Activated CD4-positive, alpha-beta T cell treated with anti-CD3 and anti-CD28 coated beads for 24 hours (primary cell): ENCODE data around the gene STRN4.
A peak's percentile ranks its signal among the peaks of the same experiment; 100 is the strongest.

Experiments used
- DNase-seq, 2 donors: peaks; one replicate each; pipeline ENCODE4 v3.0.0-alpha.2; 2020; ENCODE audit warnings: low read depth in 2 of 2

STRN4 gene

GRCh38 chr19:46726551-46726950, 19.7 kb downstream of the STRN4 start:
- no peak for DNase-seq

DNA sequence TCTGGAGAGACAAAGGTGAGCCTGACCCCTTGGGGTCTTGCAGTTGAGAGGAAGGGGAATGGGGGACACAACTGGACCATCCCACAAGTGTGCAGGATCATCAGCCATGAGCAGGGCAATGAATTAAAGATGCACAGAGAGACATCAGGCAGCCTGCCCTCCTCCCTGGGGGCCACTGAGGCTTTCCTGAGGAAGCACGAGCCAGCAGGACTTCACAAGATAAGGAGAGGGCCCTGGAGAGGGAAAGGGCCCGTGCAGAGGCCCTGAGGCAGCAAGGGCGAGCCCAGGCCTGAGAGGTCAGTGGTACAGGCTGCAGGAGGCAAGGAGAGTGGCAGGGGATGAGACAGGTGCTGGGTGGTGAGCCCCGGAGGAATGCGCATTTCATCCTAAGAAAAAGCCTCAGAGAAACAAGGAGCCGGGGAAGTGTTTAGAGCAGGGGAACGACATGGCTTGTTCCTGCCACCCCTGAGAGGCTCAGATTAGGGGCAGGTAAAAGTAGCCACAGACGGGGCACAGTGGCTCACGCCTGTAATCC, 20.3 kb downstream of the STRN4 start:
- no peak for DNase-seq

DNA sequence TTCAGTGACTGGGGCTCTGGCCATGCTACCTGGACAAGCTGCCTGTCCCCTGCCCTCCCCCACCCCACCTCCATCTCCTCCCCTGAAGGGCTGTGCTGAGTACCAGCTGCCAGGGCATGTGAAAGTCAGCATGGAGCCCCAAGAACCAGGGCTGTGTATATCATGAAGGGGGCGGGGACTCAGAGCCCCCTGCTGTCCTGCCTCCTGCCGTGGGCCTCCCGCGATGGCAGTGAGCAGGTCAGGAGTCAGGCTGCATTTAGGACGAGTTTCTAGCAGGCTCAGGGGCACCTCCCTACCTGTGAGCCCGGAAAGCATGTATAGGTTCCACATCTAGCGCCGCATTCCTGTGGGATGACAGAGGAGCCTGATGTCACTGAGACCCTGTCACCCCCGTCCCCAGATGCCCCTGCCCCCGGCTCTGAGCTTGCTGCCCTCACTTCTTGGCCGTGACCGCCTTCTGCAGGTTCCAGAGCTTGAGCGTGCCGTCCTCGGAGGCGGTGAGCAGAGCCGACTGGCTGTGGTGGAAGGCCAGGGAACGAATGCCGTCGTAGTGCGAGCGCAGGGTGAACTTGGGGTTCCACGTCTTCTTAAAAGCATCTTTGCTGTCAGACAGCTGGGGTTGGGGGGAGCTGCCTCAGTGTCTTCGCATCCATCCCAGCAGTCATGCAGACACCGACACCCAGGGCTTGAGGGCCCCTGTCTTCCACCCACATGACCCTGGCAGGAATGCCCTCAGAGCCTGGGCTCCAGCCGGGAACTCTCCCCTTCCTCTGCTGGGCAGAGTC, 21.0 kb downstream of the STRN4 start:
- no peak for DNase-seq

GRCh38 chr19:46724468-46724867, 21.8 kb downstream of the STRN4 start:
- DNase-seq, result no peak

- DNase-seq, result no peak
Observed at GRCh38 chr19:46723471-46723870, 22.8 kb downstream of the STRN4 start.

- DNase-seq, result no peak
Observed at GRCh38 chr19:46723023-46723461, 23.2 kb downstream of the STRN4 start.

- no peak for DNase-seq
Observed at GRCh38 chr19:46722421-46723022, 23.7 kb downstream of the STRN4 start.

DNA sequence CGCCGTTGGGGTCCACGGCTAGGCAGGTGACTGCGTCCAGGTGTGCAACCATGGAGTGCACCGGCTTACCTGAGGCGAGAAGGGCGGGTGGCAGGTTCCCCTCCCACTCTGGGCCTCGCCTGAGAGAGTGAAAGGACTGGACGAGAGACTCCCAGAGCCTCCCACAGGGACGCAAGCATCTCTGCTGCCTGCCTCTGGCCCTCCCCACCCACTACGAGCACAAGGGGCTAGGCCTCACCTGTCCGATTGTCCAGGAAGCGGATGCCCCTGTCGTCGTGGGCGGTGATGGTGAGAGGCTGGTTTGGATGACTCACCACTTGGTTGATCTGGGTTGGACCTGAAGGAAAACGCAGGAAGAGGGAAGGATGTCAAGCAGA, 24.3 kb downstream of the STRN4 start:
- DNase-seq, result no peak

DNA sequence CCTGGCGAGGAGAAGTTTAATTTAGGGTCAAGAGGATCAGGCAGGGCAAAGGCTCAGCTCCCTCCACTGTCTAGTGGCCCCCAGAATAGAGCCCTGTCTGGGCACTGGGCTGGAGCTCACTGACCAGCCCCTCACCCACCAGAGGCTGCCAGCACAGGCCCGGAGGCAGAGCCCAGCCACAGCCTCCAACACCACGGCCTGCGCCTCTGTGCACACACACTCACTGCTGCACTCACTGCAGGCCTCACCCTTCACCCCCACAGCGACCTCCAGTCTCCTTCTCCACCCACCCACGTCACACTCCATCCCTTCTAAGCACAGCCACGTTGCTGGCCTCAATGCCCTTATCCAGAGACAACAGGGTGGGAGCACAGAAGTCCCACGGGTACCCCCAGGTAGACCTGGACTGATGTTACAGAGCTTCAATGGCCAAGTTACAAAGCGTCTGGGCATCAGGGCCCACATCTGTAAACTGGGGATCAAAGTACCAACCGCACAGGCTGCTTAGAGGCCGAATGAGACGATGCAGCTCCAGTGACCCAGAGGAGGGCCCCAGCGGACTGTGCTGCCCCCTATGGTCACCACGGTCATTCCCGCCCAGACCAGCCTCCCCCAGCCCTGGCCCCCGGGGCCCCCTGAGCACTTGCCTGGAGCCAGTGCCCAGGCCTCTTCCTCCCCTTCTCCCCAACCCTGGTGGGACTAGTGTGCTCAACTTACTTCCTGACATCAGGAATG, 24.8 kb downstream of the STRN4 start:
- DNase-seq, result no peak

GRCh38 chr19:46720503-46721239, 25.6 kb downstream of the STRN4 start:
- no peak for DNase-seq

DNA sequence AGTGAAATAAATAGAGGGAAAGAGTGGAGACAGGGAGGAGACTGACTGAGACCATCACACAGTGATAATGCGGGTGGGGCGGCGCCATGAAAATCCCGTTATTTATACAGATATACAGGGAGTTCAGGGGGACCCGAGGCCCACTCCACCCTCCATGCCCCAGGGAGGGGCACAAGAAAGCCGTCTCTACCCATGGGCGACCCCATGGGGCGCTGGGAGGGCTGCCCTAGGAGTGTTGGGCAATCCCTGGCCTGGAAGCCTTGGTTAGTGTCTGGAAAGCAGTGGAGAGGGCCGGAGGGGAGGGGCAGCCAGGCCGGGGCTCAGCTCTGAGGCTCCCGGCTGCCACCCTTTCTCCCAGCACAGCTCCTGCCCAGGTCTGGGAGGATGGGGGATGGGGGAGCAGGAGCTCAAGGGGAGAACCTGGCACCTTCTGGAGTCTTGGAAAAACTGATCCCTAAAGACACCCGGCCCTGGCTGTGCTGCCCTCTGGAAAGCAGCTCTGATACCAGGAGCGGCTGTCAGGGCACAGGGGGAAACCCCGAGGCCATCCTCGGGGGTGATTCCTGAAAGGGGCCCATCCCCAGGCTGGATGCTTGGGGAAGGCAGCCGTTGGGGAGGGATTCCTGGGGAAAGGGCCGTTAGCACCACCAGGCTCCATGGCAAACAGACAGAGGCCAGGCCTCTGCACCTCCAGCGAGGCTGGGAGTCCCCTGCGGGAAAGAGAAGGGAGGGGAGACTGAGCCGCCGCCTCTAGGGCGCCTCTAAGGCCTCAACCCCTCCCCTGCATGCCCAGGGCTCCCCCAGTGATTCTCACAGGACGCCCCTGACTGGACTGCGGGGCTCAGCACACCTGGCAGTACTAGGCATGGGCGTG, 26.4 kb downstream of the STRN4 start:
- DNase-seq, result no peak

- DNase-seq, result no peak
Observed at GRCh38 chr19:46718934-46719622, 27.2 kb downstream of the STRN4 start.

DNA sequence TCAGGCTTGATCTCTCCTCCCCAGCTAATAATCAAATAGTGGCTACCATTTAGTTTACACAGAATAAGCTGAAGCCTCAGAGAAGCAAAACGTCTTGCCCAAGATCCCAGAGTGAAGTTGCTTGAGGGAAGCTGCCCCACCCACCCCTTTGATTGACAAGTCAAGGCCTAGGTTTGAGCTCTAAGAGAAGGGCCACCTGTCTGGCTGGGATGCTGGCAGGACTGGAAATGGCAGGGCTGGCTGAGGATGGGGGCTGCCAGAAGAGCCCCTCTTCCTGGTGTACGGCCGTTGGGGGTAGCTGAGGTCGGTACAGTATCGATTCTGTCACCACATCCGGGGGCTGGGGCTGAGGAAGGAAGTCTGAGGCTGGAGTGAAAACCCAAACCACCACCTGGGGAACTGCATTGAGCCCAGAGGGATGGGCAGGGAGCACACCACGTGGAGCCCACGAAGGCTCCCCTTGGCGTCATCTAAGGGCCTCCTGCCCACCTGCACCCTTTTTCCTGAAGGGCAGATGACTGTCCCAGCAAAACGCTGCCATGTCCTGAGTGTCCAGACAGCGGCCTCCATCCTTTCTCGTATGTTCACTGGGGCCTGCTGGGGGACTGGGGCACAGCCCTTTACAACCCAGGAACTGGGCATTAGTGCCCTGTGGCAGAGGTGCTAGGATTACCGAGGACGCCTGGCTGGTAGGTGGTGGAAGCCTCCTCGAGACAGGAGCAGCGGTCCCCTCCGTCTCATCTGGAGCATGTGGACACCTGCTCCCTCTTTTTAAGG, 27.9 kb downstream of the STRN4 start:
- no peak for DNase-seq

GRCh38 chr19:46717716-46718143, 28.5 kb downstream of the STRN4 start:
- DNase-seq, result no peak

GRCh38 chr19:46717034-46717715, 29.1 kb downstream of the STRN4 start, which contains the start of gene PRKD2:
PRKD2 (minus strand) TSS chr19:46717114; CDS start chr19:46716370, 744 bp downstream.
- DNase-seq, result peak; percentile 82 to 87

DNA sequence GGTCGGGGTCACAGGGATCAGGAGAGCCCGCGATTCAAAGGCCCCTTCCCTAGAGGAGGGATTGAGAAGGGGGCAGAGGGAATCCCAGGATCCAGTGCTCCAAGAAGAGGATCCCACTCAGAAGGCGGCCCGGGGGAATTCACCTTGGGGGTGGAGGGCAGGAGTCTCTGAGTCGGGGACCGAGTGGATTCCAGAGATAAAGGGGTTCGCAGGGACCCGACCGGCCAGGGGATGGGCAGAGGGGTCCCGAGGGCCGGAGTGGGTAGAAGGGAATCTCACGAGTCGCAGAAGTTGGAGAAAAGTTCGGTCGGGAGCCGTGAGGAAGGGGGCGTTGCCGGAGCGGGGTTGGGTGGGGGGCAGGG, 29.6 kb downstream of the STRN4 start:
- DNase-seq, result no peak

- DNase-seq, result no peak
Observed at GRCh38 chr19:46715975-46716671, 30.1 kb downstream of the STRN4 start.

GRCh38 chr19:46715620-46715974, 30.7 kb downstream of the STRN4 start:
- no peak for DNase-seq
